ENCODE data around the gene PKP2.

The PKP2 gene

GRCh38 chr12:32804301-32804700, 92.3 kb downstream of the PKP2 start:
- no peak for DNase-seq

GRCh38 chr12:32801269-32801980, 95.2 kb downstream of the PKP2 start:
- DNase-seq, result no peak

- DNase-seq, result no peak
Observed at GRCh38 chr12:32794281-32794680, 102.3 kb downstream of the PKP2 start.

- DNase-seq, result no peak
Observed at GRCh38 chr12:32789916-32790315, 106.7 kb downstream of the PKP2 start.

- no peak for DNase-seq
Observed at GRCh38 chr12:32789446-32789845, 107.1 kb downstream of the PKP2 start.

- DNase-seq, result no peak
Observed at GRCh38 chr12:32788405-32788804, 108.2 kb downstream of the PKP2 start.

GRCh38 chr12:32785557-32785956, 111.0 kb downstream of the PKP2 start:
- DNase-seq, result no peak

- DNase-seq, result no peak
Observed at GRCh38 chr12:32783029-32783428, 113.5 kb downstream of the PKP2 start.

- DNase-seq, result no peak
Observed at GRCh38 chr12:32780071-32780470, 116.5 kb downstream of the PKP2 start.

- DNase-seq, result no peak
Observed at GRCh38 chr12:32777691-32778175, 118.8 kb downstream of the PKP2 start.

GRCh38 chr12:32777159-32777558, 119.4 kb downstream of the PKP2 start:
- DNase-seq, result no peak

GRCh38 chr12:32776258-32776657, 120.3 kb downstream of the PKP2 start:
- no peak for DNase-seq

GRCh38 chr12:32773691-32774090, 122.9 kb downstream of the PKP2 start:
- no peak for DNase-seq

GRCh38 chr12:32770141-32770540, 126.4 kb downstream of the PKP2 start:
- DNase-seq, result no peak

- DNase-seq, result no peak
Observed at GRCh38 chr12:32768518-32768917, 128.1 kb downstream of the PKP2 start.

GRCh38 chr12:32765906-32766305, 130.7 kb downstream of the PKP2 start:
- no peak for DNase-seq

- no peak for DNase-seq
Observed at GRCh38 chr12:32761716-32762115, 134.9 kb downstream of the PKP2 start.

- DNase-seq, result no peak
Observed at GRCh38 chr12:32757157-32757556, 139.4 kb downstream of the PKP2 start.

GRCh38 chr12:32756476-32757066, 140.0 kb downstream of the PKP2 start:
- no peak for DNase-seq

- DNase-seq, result peak; percentile 93
Observed at GRCh38 chr12:32755654-32756475, 140.7 kb downstream of the PKP2 start, which contains the start of gene YARS2. YARS2 (minus strand) TSS chr12:32755897; CDS start chr12:32755874, 23 bp downstream.

- peak; percentile 61 for DNase-seq
Observed at GRCh38 chr12:32755051-32755653, 141.4 kb downstream of the PKP2 start.

GRCh38 chr12:32754111-32754510, 142.5 kb downstream of the PKP2 start:
- DNase-seq, result no peak

- DNase-seq, result no peak
Observed at GRCh38 chr12:32753605-32754004, 143.0 kb downstream of the PKP2 start.

All from midbrain (tissue), 1 donor.